HG02798 (cell line): ENCODE results near the gene GOLGA8F.
"Not testable (repeated sequence)": the region's sequence is repeated elsewhere in the genome, so short reads cannot be mapped to it uniquely, and the experiment has no call there.

Experiments used
- ATAC-seq: cut with Tn5 transposase; IDR thresholded peaks from one replicate; pipeline ENCODE4 v1.9.1; 2021; ENCODE audit warnings: mild to moderate bottlenecking; ENCODE audit not compliant: unreplicated experiment, poor library complexity

The GOLGA8F gene

GRCh38 chr15:28378364-28378763 is at the start of gene GOLGA8F:
TSS of gene GOLGA8F (plus strand) at chr15:28378664. CDS start at chr15:28378762, 98 bp downstream.
- not testable (repeated sequence) for ATAC-seq

- ATAC-seq = not testable (repeated sequence)
These were observed 20.5 kb upstream of the GOLGA8F start, which contains the start of gene GOLGA6L24 for GRCh38 chr15:28357984-28358383. TSS of gene GOLGA6L24 (minus strand) at chr15:28358084. CDS start at chr15:28358023, 61 bp downstream.

- ATAC-seq = not testable (repeated sequence)
These were observed 13.0 kb upstream of the GOLGA8F start for GRCh38 chr15:28365502-28365901.

- not testable (repeated sequence) for ATAC-seq
These were observed 1.6 kb downstream of the GOLGA8F start for GRCh38 chr15:28380053-28380452.

GRCh38 chr15:28396022-28396421 is 17.6 kb downstream of the GOLGA8F start:
- ATAC-seq = not testable (repeated sequence)

GRCh38 chr15:28402774-28403435 is 24.4 kb downstream of the GOLGA8F start:
- ATAC-seq = not testable (repeated sequence)

- ATAC-seq = not testable (repeated sequence)
These were observed 42.0 kb downstream of the GOLGA8F start for GRCh38 chr15:28420470-28420869.

GRCh38 chr15:28435594-28435993 is 57.1 kb downstream of the GOLGA8F start:
- ATAC-seq = not testable (repeated sequence)
